Calu3 (cell line): Measurements from ENCODE around the gene FAM221A. TPM values are rescaled to one million over a fixed set of nuclear protein-coding genes. Genes with fewer than 3 reads are reported as not detected.

Experiments used
- BruUV-seq: library from RNA; stranded (reverse); fragments of 400-500 nt; replicated peaks from 2 replicates; lab custom pipeline; 2021; lab: Mats Ljungman, UMichigan
- CTCF ChIA-PET: fragments of 300-600 bp; sonication (Branson Sonifier 250); formaldehyde crosslinking; loops from one replicate; lab custom pipeline; 2022; ENCODE audit warnings: antibody characterized with exemption; lab: Charles Lee
- DNase-seq: peaks from one replicate; pipeline ENCODE4 v3.0.0; 2022
- H3K27ac Mint-ChIP-seq: one replicate; pipeline ENCODE4 v1.8.0; 2022; ENCODE audit warnings: mixed read lengths; ENCODE audit not compliant: unreplicated experiment
- H3K27me3 Mint-ChIP-seq: one replicate; pipeline ENCODE4 v1.8.0; 2022; ENCODE audit warnings: mixed read lengths; ENCODE audit not compliant: unreplicated experiment
- H3K36me3 Mint-ChIP-seq: one replicate; pipeline ENCODE4 v1.8.0; 2022; ENCODE audit warnings: mild to moderate bottlenecking, moderate library complexity, mixed read lengths; ENCODE audit not compliant: insufficient read depth, unreplicated experiment
- H3K4me1 Mint-ChIP-seq: one replicate; pipeline ENCODE4 v1.8.0; 2022; ENCODE audit warnings: mild to moderate bottlenecking, low read depth, mixed read lengths; ENCODE audit not compliant: unreplicated experiment
- H3K4me3 Mint-ChIP-seq: one replicate; pipeline ENCODE4 v1.8.0; 2022; ENCODE audit warnings: mild to moderate bottlenecking, low read depth, moderate library complexity, mixed read lengths; ENCODE audit not compliant: unreplicated experiment
- H3K9me3 Mint-ChIP-seq: one replicate; pipeline ENCODE4 v1.8.0; 2022; ENCODE audit warnings: low read depth, mixed read lengths; ENCODE audit not compliant: unreplicated experiment
- CTCF ChIP-seq: fragments of 200-600 bp; IDR thresholded peaks from one replicate; pipeline ENCODE4 v1.8.0; 2022; ENCODE audit warnings: antibody characterized with exemption; ENCODE audit not compliant: unreplicated experiment
- intact Hi-C: fragments of 100-400 bp; cut with micrococcal nuclease; formaldehyde crosslinking; loops from one replicate; pipeline ENCODE4 v1.10.0; 2022; ENCODE audit not compliant: unreplicated experiment
- total RNA-seq: library from RNA; stranded (reverse); gene quantifications from 2 replicates; pipeline ENCODE4 v1.2.3, GENCODE V29; 2022

Gene FAM221A
- total RNA-seq, 1 experiment from 2014 or later = 25.2 TPM

- Mint-ChIP-seq H3K27me3 (no peaks in the 10 kb centered on the region), H3K36me3 (peaks cover 9% of the 10 kb centered on the region), H3K4me3 (no peak overlapping the region), H3K4me1 (peaks cover 14% of the 10 kb centered on the region), H3K9me3 (no peaks in the 10 kb centered on the region), H3K27ac (no peak overlapping the region)
- BruUV-seq = no TSS peak
- intact Hi-C loops = no loop called here
- CTCF ChIA-PET = interaction anchor here (0.7 to 1.0 kb wide), 4 partner anchors 11 to 490 kb away, joined by 6 to 15 read pairs (median 7); partner anchors contain the start of gene STK31
- TF ChIP-seq CTCF = no peak
- DNase-seq = no peak
Measured at GRCh38 chr7:23698822-23699221, 18.8 kb downstream of the FAM221A start.

GRCh38 chr7:23700046-23700445, 20.0 kb downstream of the FAM221A start:
- CTCF ChIA-PET = interaction anchor here (0.6 to 1.3 kb wide), 2 partner anchors 20 to 909 kb away, joined by 3 read pairs; partner anchors contain the start of gene FAM221A
- intact Hi-C loops = no loop called here
- peaks cover 14% of the 10 kb centered on the region for H3K4me1 Mint-ChIP-seq

GRCh38 chr7:23709081-23709750, 29.2 kb downstream of the FAM221A start:
- peaks cover 16% of the 10 kb centered on the region for H3K9me3 Mint-ChIP-seq
- no TSS peak for BruUV-seq
- peak overlapping the region; percentile 61 for H3K27ac Mint-ChIP-seq
- peak overlapping the region; percentile 29 for H3K4me3 Mint-ChIP-seq
- DNase-seq = no peak
- peaks cover 5% of the 10 kb centered on the region for H3K36me3 Mint-ChIP-seq
- intact Hi-C loops = loop anchor here (2.0 kb wide), 1 partner anchor 22 kb away; no protein-coding TSS in a partner anchor
- H3K27me3 Mint-ChIP-seq = no peaks in the 10 kb centered on the region
- H3K4me1 Mint-ChIP-seq = peaks cover 54% of the 10 kb centered on the region
- TF ChIP-seq CTCF = no peak
- CTCF ChIA-PET = interaction anchor here (0.6 to 3.1 kb wide), 11 partner anchors 10 to 982 kb away, joined by 3 to 22 read pairs (median 4); partner anchors contain the start of gene IL6

More at GRCh38 chr7:23700046-23700445, 20.0 kb downstream of the FAM221A start:
- no peak overlapping the region for H3K4me3 Mint-ChIP-seq
- BruUV-seq = no TSS peak
- no peak overlapping the region for H3K27ac Mint-ChIP-seq
- TF ChIP-seq CTCF = no peak
- peaks cover 9% of the 10 kb centered on the region for H3K36me3 Mint-ChIP-seq
- DNase-seq = no peak
- H3K9me3 Mint-ChIP-seq = peaks cover 7% of the 10 kb centered on the region
- no peaks in the 10 kb centered on the region for H3K27me3 Mint-ChIP-seq

GRCh38 chr7:23710000-23710399, 30.0 kb downstream of the FAM221A start, which contains the start of gene STK31:
TSS of gene STK31 (plus strand) at chr7:23710219. CDS start at chr7:23710286, 67 bp downstream.
- H3K27me3 Mint-ChIP-seq = no peaks in the 10 kb centered on the region
- H3K36me3 Mint-ChIP-seq = peaks cover 5% of the 10 kb centered on the region
- BruUV-seq = no TSS peak
- intact Hi-C loops = loop anchor here (2.0 kb wide), 1 partner anchor 23 kb away; no protein-coding TSS in a partner anchor
- peak within 1 kb of the TSS; percentile 29 for H3K4me3 Mint-ChIP-seq
- peaks cover 9% of the 10 kb centered on the region for H3K9me3 Mint-ChIP-seq
- CTCF ChIA-PET = interaction anchor here (0.6 to 3.1 kb wide), 7 partner anchors 11 to 983 kb away, joined by 3 to 22 read pairs (median 12); partner anchors contain the start of gene IL6
- H3K27ac Mint-ChIP-seq = peak within 1 kb of the TSS; percentile 61
- no peak for DNase-seq
- no peak for TF ChIP-seq CTCF
- peaks cover 56% of the 10 kb centered on the region for H3K4me1 Mint-ChIP-seq
